ENCODE measurements around the gene DUS1L.

The DUS1L gene

GRCh38 chr17:82090549-82091263 lies 25.1 kb upstream of the DUS1L start:
- Histone ChIP-seq H3K4me1 (ENCODE audit: low read length) (no peaks in the 10 kb centered on the region; the same call in 1 of the 2 replicates), H3K9ac (ENCODE audit: low read length) (no peak overlapping the region), H4K20me1 (ENCODE audit: insufficient read depth, low read length) (no peaks in the 10 kb centered on the region), H3F3A (ENCODE audit: insufficient read depth, low read length) (no peaks in the 10 kb centered on the region), H3K27me3 (replicated peaks; ENCODE audit: insufficient read depth, low read length) (no peaks in the 10 kb centered on the region), H3K36me3 (replicated peaks; ENCODE audit: insufficient read depth, low read length) (peaks cover 10% of the 10 kb centered on the region; the same call in 1 of the 2 replicates), H3K4me2 (ENCODE audit: low read depth, low read length) (no peak overlapping the region), H2AFZ (ENCODE audit: low read length) (no peak overlapping the region), H3K9me3 (replicated peaks; ENCODE audit: insufficient read depth, low read length) (no peaks in the 10 kb centered on the region), H3K79me2 (ENCODE audit: low read length) (peaks cover 39% of the 10 kb centered on the region), H3K27ac (ENCODE audit: low read length) (no peak overlapping the region), H3K4me3 (ENCODE audit: low read length) (no peak overlapping the region), H3K9me2 (replicated peaks; ENCODE audit: insufficient read depth, low read length) (no peaks in the 10 kb centered on the region)
- TF ChIP-seq EZH2 (optimal IDR thresholded peaks at IDR 0.05; ENCODE audit: low read depth, low read length) = no peak
- no peak for TF ChIP-seq CTCF (IDR thresholded peaks at IDR 0.05; ENCODE audit: low read length)
- TF ChIP-seq EZH2phosphoT487 (IDR thresholded peaks at IDR 0.05; ENCODE audit: low read length) = no peak
- no peak for DNase-seq

DNA sequence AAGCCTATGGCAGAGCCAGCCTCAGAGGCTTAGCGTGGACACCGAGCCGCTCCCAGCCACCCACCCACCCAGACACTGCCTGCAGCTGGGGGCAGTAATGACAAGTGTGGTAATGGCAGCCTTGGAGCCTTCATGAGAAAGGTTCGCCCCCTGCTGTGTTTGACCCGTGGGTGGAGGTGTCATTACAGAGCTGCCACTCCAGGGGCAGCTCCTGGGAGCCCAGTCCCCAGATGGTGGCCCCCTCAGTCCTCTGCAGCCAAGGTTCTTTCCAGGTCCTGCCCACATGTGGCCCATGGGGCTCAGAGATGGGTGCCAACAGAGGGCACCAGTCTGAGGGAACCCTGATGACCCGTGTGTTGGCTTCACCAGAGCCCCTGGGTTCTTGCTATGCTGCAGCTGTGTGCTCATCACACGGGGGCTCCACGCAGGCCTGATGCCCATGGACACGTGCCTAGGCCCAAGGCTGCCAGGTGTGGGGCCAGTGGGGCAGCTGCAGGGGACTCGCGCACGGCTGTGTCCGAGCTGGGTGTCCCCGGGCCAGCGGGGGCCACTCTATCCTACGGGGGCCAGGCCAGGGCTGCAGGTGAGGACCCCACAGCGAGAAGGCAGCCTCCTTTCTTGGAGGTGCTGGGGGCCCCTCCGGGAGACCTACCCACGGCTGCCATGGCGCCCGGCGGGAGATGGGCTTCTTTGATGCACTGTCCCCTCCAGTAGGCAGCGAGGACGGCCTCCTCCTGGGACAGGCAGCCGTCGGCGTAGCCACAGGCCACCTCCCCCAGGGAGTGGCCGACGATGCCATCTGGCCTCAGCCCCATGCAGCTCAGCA lies 24.3 kb upstream of the DUS1L start:
- no peak overlapping the region for H3K4me2 ChIP-seq (ENCODE audit: low read depth, low read length)
- H3K9me2 ChIP-seq (replicated peaks; ENCODE audit: insufficient read depth, low read length) = no peaks in the 10 kb centered on the region
- no peaks in the 10 kb centered on the region for H3F3A ChIP-seq (ENCODE audit: insufficient read depth, low read length)
- no peaks in the 10 kb centered on the region for H3K9me3 ChIP-seq (replicated peaks; ENCODE audit: insufficient read depth, low read length)
- H4K20me1 ChIP-seq (ENCODE audit: insufficient read depth, low read length) = no peaks in the 10 kb centered on the region
- no peak for TF ChIP-seq EZH2 (optimal IDR thresholded peaks at IDR 0.05; ENCODE audit: low read depth, low read length)
- no peak for TF ChIP-seq EZH2phosphoT487 (IDR thresholded peaks at IDR 0.05; ENCODE audit: low read length)
- TF ChIP-seq CTCF (IDR thresholded peaks at IDR 0.05; ENCODE audit: low read length) = no peak
- no peaks in the 10 kb centered on the region for H3K27me3 ChIP-seq (replicated peaks; ENCODE audit: insufficient read depth, low read length)
- peaks cover 10% of the 10 kb centered on the region; the same call in 1 of the 2 replicates for H3K36me3 ChIP-seq (replicated peaks; ENCODE audit: insufficient read depth, low read length)
- no peak for DNase-seq
- peaks cover 32% of the 10 kb centered on the region for H3K79me2 ChIP-seq (ENCODE audit: low read length)
- H3K27ac ChIP-seq (ENCODE audit: low read length) = no peak overlapping the region
- H3K9ac ChIP-seq (ENCODE audit: low read length) = no peak overlapping the region
- no peak overlapping the region for H2AFZ ChIP-seq (ENCODE audit: low read length)
- no peaks in the 10 kb centered on the region for H3K4me1 ChIP-seq (ENCODE audit: low read length)
- H3K4me3 ChIP-seq (ENCODE audit: low read length) = no peak overlapping the region

DNA sequence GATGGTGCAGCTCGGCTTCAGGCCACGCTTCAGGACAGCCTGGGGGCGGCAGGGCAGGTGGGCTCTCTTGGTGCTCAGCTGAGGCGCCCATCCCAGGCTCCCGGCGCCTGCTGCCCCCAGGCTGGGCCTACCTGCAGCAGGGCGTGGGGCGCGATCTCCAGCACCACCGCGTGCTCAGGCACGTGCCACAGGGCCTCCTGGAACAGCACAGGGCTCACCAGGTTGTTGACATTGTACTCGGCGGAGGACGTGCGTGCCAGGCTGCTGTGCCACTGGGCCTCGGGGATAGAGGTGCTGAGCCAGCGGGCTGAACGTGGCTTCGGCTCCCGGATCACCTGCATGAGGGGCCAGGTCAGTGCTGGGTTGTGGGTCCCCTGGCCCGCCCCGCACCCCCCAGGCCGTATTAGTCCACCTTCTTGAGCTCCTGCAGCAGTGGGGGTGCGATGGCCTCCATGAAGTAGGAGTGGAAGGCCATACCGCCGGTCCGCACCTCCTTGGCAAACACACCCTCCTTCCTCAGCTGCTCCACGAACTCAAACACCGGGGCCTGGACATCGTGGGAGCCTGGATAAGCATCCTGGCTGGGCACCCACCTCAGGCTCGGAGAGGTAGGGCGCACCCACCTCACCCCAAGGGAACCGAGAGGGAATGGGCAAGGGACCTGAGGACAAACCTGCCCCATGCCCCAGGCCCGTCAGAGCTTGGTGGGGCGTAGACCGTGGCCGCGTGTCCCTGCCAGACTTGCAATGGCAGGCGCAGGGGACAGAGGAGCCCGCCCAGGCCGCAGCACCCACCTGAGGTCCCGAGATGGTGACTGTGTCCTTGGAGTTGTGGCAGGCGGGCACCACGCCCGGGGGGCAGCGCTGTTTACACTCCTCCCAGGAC lies 23.5 kb upstream of the DUS1L start:
- no peaks in the 10 kb centered on the region for H3K27me3 ChIP-seq (replicated peaks; ENCODE audit: insufficient read depth, low read length)
- H3K4me2 ChIP-seq (ENCODE audit: low read depth, low read length) = no peak overlapping the region
- no peak for TF ChIP-seq EZH2phosphoT487 (IDR thresholded peaks at IDR 0.05; ENCODE audit: low read length)
- no peak for TF ChIP-seq CTCF (IDR thresholded peaks at IDR 0.05; ENCODE audit: low read length)
- TF ChIP-seq EZH2 (optimal IDR thresholded peaks at IDR 0.05; ENCODE audit: low read depth, low read length) = no peak
- H2AFZ ChIP-seq (ENCODE audit: low read length) = no peak overlapping the region
- no peak overlapping the region for H3K9ac ChIP-seq (ENCODE audit: low read length)
- DNase-seq = no peak
- H3K9me3 ChIP-seq (replicated peaks; ENCODE audit: insufficient read depth, low read length) = no peaks in the 10 kb centered on the region
- no peaks in the 10 kb centered on the region for H4K20me1 ChIP-seq (ENCODE audit: insufficient read depth, low read length)
- H3K9me2 ChIP-seq (replicated peaks; ENCODE audit: insufficient read depth, low read length) = no peaks in the 10 kb centered on the region
- no peaks in the 10 kb centered on the region for H3K4me1 ChIP-seq (ENCODE audit: low read length)
- no peak overlapping the region for H3K27ac ChIP-seq (ENCODE audit: low read length)
- H3F3A ChIP-seq (ENCODE audit: insufficient read depth, low read length) = no peaks in the 10 kb centered on the region
- peaks cover 12% of the 10 kb centered on the region for H3K36me3 ChIP-seq (replicated peaks; ENCODE audit: insufficient read depth, low read length)
- H3K4me3 ChIP-seq (ENCODE audit: low read length) = no peak overlapping the region
- H3K79me2 ChIP-seq (ENCODE audit: low read length) = peaks cover 28% of the 10 kb centered on the region
